Measurements from ENCODE around the gene STX16. TPM values are rescaled to one million over a fixed set of nuclear protein-coding genes. Genes with fewer than 3 reads are reported as not detected.

Gene STX16
- total RNA-seq, 3 donors from 2014 or later, result 52.2 to 67.6 (median 55.4) TPM

DNA sequence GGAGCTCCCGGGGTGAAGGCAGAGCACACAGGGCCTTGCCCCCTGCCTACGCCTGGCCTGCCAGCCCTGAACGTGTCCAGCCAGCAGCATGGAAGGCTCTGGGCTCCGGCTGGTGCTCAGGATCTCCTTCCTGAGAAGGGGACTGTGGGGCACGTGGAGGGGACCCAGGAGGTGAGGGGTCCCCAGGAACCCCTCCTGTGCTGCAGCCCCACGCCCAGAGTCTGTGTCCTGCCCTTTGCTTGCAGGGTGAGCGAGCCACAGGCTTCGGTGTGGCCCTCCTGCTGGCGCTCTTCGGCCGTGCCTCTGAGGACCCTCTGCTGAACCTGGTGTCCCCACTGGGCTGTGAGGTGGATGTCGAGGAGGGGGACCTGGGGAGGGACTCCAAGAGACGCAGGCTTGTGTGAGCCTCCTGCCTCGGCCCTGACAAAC lies 63.9 kb downstream of the STX16 start:
- Mint-ChIP-seq H3K27me3 (ENCODE audit: low read depth) (no peaks in the 10 kb centered on the region), H3K4me1 (ENCODE audit: low read depth) (no peaks in the 10 kb centered on the region), H3K9me3 (no peaks in the 10 kb centered on the region), H3K4me3 (no peak overlapping the region), H3K36me3 (ENCODE audit: insufficient read depth) (no peaks in the 10 kb centered on the region)
- no peak for DNase-seq
- no peak for ATAC-seq

DNA sequence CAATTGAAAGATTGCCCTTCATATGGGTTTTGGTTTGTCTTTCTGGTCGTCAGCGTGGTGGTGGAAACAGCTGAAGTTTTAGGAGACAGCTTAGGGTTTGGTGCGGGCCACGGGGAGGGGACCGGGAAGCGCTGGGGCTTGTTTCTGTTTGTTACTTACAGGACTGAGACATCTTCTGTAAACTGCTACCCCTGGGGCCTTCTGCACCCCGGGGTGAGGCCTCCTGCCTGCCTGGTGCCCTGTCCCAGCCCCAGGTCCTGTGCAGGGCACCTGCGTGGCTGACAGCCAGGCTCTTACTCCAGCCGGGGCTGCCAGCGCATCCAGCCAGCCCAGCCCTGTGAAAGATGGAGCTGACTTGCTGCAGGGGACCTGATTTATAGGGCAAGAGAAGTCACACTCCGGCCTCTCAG lies 64.3 kb downstream of the STX16 start:
- DNase-seq, result no peak
- no peaks in the 10 kb centered on the region for H3K4me1 Mint-ChIP-seq (ENCODE audit: low read depth)
- no peak overlapping the region for H3K4me3 Mint-ChIP-seq
- ATAC-seq, result no peak
- no peaks in the 10 kb centered on the region for H3K27me3 Mint-ChIP-seq (ENCODE audit: low read depth)
- no peaks in the 10 kb centered on the region for H3K9me3 Mint-ChIP-seq
- H3K36me3 Mint-ChIP-seq (ENCODE audit: insufficient read depth), result no peaks in the 10 kb centered on the region

DNA sequence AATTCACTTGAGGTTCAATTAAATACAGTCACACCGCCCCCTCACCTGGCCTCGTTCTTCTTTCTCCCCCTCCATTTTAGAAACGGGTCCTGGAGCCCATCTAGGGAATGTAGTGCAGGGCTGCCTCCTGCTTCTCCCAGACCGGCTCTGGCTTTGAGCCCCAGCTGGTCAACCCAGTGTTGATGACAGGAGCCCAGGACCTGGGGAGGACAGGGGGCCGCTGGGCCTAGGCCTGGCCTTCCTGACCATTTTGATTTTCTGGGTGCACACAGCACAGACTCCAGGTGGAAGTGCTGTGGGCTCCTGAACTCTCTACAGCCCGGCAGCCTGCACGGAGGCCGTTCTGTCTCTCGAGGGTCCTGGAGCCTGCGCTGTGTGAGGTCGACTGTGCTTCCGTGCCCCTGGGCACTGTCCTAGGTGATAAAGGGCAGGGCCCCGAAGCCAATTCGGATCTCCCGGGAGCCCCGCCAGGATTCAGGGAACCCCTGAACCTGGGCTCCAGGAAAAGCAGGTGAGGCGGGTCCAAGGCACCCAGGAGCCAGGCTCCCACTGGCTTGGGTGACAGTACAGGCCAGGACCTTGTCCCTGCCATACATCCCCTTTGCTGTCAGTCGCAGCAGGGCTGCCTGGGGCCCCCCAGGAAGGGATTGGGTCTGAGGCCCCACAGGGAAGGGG lies 64.9 kb downstream of the STX16 start:
- H3K27me3 Mint-ChIP-seq (ENCODE audit: low read depth), result peaks cover 5% of the 10 kb centered on the region
- no peaks in the 10 kb centered on the region for H3K36me3 Mint-ChIP-seq (ENCODE audit: insufficient read depth)
- H3K4me3 Mint-ChIP-seq, result no peak overlapping the region
- no peak for ATAC-seq
- no peaks in the 10 kb centered on the region for H3K9me3 Mint-ChIP-seq
- no peaks in the 10 kb centered on the region for H3K4me1 Mint-ChIP-seq (ENCODE audit: low read depth)
- no peak for DNase-seq

DNA sequence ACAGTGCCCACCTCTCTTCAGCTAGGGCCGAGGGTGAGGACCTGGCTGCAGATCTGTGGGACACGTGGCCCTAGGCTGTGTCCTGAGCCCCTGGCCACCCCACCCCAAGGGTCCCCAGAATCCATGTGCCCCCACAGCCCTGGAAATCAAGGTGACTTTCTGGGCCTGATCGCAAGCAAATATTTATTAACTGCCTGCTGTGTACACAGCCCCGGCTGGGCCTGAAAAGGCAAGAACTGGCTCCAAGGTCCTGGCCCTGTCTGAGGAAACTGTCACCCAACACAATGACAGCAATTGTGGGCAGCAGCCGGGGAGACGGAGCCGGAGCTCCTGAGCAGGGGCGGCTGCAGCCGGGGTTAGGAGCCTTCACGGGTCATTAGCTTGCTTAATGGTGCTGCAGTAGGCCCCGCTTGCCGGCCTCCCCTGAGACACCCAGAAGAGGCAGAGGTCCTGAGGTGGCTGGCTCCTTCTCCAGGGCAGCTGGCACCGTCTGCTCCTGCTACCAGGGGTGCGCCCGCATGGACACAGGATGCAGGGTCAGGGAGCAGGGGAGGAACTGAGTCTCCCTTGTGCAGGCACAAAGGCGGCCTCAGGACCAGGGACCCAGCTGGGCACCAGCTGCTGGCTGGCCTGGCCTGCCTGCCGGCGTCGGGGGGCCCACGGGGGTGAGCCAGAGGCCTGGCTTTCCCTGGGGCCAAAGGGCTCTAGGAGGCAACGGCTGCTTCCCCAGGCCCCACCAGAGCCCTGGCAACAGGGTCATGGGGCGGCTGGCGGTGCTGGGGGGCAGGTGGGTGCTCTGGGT lies 65.6 kb downstream of the STX16 start:
- DNase-seq, result no peak
- no peaks in the 10 kb centered on the region for H3K9me3 Mint-ChIP-seq
- ATAC-seq, result no peak
- H3K4me1 Mint-ChIP-seq (ENCODE audit: low read depth), result no peaks in the 10 kb centered on the region
- H3K36me3 Mint-ChIP-seq (ENCODE audit: insufficient read depth), result no peaks in the 10 kb centered on the region
- H3K4me3 Mint-ChIP-seq, result no peak overlapping the region
- peaks cover 10% of the 10 kb centered on the region for H3K27me3 Mint-ChIP-seq (ENCODE audit: low read depth)

DNA sequence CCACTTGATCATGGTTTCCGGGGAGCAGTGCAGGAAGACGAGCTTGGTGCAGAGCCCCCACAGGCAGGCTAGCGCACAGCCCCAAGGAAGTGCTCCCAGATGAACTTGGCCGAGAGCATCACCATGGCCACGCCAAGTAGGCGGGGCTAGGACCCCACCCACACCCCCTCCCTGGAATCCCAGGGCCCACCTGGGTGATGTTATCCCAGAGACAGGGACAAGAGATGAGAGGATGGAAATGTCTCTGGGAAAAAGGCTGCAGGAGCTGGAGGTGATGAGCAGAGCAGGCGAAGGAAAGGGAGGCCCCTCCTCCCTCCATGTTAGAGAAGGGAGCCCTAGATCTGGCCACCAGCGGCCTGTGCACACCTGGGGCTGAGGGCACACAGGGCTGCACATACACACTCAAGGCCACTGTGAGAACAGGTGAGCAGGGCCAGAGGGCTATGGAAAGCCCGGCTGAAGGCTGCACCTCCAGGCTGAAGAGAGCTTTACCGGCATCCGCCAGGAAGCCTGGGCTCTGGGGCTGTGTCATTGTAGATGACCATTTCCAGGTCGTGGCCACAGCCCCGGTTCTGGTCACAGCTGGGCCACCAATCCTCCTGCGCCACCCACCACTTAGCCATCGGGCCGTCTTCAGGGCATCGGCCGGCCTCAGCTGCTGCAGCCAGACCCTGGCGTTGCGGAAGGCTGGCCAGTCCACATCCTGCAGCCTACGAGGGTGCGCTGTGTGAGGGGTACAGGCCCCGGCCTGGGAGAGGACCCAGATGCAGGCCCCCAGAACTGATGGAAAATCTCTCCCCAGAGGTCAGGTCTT lies 66.4 kb downstream of the STX16 start:
- H3K4me1 Mint-ChIP-seq (ENCODE audit: low read depth), result no peaks in the 10 kb centered on the region
- DNase-seq (no peak), ATAC-seq (no peak)
- no peak overlapping the region for H3K4me3 Mint-ChIP-seq
- H3K27me3 Mint-ChIP-seq (ENCODE audit: low read depth), result peaks cover 14% of the 10 kb centered on the region
- no peaks in the 10 kb centered on the region for H3K9me3 Mint-ChIP-seq
- H3K36me3 Mint-ChIP-seq (ENCODE audit: insufficient read depth), result no peaks in the 10 kb centered on the region

DNA sequence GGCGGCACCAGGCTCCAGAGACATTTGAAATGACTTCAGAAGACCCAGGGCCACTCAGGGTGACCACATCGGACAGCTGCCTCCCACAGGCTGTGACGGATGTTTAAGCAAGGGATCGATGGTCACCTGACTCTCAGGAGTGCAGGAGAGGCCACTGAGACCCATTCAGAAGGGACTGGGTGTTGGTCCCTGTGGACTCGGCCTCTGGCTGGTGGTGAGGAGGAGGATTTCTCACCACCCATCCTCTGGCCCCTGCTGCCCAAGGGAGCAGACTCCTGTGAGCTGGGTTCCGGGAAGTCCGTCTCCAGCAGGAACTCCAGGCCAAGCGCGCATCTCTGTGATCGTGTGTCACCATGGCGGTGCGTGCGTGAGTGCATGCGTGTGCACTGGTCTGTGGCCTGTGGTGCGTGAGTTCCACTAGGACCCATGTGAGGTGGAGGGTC lies 67.1 kb downstream of the STX16 start:
- Mint-ChIP-seq H3K4me3 (no peak overlapping the region), H3K9me3 (no peaks in the 10 kb centered on the region), H3K4me1 (ENCODE audit: low read depth) (no peaks in the 10 kb centered on the region), H3K36me3 (ENCODE audit: insufficient read depth) (no peaks in the 10 kb centered on the region), H3K27me3 (ENCODE audit: low read depth) (peaks cover 20% of the 10 kb centered on the region)
- no peak for DNase-seq
- ATAC-seq, result no peak

DNA sequence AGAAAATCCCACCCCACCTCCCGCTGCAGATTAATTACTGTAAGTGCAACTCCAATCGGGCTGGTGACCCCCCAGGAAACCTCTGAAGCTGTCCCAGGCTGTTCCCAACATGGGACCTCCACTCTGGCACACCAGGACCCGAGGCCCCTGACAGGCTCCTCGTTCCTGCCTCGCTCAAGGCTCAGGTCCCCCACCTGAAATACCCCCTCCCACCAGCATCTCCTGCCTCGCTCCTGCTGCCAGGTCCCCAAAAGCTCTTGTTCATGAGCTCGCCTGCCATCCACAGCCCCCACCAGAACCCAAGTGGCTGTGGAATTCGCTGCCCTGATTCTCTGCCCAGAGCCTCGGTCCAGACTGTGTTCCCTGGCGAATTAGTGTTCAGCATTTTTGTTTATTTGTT lies 67.6 kb downstream of the STX16 start:
- no peak for DNase-seq
- H3K36me3 Mint-ChIP-seq (ENCODE audit: insufficient read depth), result no peaks in the 10 kb centered on the region
- no peaks in the 10 kb centered on the region for H3K4me1 Mint-ChIP-seq (ENCODE audit: low read depth)

DNA sequence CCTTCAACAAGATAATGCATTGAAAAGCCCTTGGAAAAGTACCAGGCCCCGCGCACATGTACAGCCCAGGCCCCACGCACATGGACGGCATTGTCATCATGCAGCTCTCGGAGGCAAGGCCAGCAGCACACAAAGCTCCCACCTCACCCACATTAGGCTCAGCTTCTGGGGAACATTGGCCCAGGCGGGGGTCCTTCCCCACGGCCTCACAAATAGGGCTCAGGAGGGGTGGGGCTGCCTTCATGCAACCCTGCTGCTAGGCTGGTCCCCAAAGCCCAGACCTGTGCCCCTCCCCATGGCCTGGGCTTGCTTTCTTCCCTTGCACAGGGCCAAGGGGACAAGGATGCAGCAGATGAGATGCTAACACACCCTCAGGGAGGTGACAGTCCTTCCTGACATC lies 68.2 kb downstream of the STX16 start:
- Mint-ChIP-seq H3K36me3 (ENCODE audit: insufficient read depth) (no peaks in the 10 kb centered on the region), H3K27me3 (ENCODE audit: low read depth) (peaks cover 31% of the 10 kb centered on the region), H3K9me3 (no peaks in the 10 kb centered on the region), H3K4me1 (ENCODE audit: low read depth) (no peaks in the 10 kb centered on the region), H3K4me3 (no peak overlapping the region)
- ATAC-seq, result no peak
- no peak for DNase-seq

More for the DNA sequence above, 67.6 kb downstream of the STX16 start:
- Mint-ChIP-seq H3K9me3 (no peaks in the 10 kb centered on the region), H3K27me3 (ENCODE audit: low read depth) (peaks cover 26% of the 10 kb centered on the region), H3K4me3 (no peak overlapping the region)
- ATAC-seq, result no peak

DNA sequence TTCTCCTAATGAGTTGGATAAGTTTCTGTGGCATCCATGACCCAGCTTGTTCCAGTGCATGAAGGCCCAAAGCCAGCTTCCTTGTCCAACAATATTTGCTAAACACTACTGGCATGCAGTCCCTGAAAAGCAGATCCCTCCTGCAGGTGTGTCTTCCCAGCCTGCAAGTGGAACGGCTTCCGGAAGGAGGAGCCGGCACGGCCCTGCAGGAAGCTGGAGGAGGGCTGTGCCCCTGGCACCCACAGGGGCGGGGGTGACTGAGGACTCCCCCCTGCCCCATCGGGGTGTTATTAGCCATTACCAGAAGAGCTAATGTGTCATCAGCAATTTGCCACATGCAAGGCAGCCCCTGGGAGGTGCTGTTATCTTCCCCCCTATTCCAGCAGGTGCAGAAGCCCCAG lies 68.9 kb downstream of the STX16 start:
- Mint-ChIP-seq H3K36me3 (ENCODE audit: insufficient read depth) (no peaks in the 10 kb centered on the region), H3K9me3 (no peaks in the 10 kb centered on the region), H3K4me3 (no peak overlapping the region), H3K27me3 (ENCODE audit: low read depth) (peaks cover 39% of the 10 kb centered on the region), H3K4me1 (ENCODE audit: low read depth) (no peaks in the 10 kb centered on the region)
- DNase-seq (no peak), ATAC-seq (no peak)

DNA sequence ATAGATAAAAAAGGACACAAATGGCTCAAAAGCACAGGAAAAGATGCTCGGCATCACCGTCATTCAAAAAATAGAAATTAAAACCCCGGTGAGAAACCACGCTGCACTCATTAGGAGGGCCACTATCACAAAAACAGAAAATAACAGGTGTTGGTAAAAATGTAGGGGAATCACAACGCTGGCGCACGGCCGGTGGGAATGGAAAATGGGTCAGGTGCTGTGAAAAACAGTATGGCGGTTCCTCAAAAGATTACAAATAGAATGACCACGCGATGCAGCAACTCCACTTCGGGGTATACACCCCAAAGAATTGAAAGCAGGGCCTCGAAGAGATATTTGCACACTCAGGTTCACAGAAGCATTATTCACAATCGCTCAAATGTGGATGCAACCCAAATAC lies 69.8 kb downstream of the STX16 start:
- ATAC-seq (no peak), DNase-seq (no peak)
- H3K9me3 Mint-ChIP-seq, result no peaks in the 10 kb centered on the region
- no peaks in the 10 kb centered on the region for H3K36me3 Mint-ChIP-seq (ENCODE audit: insufficient read depth)
- H3K4me3 Mint-ChIP-seq, result no peak overlapping the region
- no peaks in the 10 kb centered on the region for H3K4me1 Mint-ChIP-seq (ENCODE audit: low read depth)
- H3K27me3 Mint-ChIP-seq (ENCODE audit: low read depth), result peaks cover 40% of the 10 kb centered on the region

DNA sequence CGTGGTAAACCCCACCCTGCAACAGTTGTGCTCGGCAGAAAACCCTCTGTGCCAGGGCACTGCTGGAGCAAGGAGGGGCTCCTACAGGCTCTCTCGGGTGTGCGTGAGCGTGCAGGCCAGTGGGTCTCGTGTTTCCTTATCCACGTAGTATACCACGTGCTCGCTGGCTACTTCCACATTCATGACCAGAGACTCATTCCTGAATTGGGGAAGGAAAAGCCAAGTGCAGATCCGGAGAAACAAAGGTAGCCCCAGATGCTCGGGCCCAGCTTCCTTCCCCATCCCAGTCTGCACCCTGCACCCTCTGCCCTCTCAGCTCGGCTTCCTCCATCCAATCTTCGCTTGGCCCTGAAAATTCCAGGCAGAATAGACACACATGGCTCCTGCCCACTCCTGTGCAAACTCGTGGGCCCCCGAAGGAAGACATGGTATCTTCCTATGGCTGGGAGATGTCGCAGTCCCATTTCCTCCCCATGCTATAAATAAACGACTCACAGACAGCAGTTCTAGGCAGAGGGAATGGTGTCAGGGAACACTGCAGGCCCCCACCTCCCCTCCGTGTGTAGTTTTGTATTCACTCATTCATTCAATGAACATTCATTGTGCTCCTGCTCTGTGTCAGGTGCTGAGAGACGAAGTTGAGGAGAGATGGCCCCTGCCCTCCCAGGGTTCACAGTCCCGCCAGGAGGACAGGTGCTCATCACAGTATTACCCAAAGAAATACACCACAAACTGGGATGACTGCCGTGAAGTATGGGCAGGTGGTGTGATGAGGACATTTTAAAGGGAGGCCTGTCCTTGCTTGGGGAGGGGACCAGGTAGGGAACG lies 71.1 kb downstream of the STX16 start:
- no peak for ATAC-seq

DNA sequence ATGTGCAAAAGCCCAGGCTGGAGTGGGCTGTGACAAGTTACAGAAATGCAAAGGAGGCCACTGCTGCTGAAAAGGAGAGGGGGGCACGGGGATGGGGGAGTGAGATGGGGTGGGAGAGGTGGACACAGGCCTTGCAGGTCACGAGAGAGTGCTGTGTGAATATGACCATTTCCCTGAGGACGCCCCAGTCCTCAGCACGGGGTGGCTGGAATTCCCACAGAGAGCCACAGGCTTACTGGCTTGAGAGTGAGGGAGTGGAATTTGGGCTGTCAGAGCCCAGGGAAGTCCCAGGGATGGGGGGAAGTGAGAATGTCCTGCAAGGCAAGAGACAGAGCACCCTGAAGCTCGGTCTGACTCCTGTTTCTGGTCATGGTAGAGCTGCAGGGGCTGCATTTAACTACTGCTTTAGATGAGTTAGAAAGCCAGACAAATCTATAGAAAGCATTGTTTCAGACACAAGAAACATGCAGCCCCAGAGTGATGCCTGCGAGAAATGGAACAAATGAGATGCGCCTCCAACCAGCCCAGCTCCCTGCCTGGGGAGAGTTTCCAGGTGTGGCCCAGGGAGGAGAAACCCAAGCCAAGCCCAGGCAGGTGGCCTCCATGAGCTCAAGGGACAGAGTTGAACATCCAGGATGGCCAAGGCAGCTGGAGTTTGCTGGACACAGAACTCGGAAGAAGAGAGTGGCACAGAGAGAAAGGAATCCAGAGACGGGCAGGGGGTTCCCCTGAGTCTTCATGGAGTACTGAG lies 72.0 kb downstream of the STX16 start:
- Mint-ChIP-seq H3K27me3 (ENCODE audit: low read depth) (peaks cover 40% of the 10 kb centered on the region), H3K4me3 (no peak overlapping the region), H3K4me1 (ENCODE audit: low read depth) (no peaks in the 10 kb centered on the region), H3K36me3 (ENCODE audit: insufficient read depth) (no peaks in the 10 kb centered on the region), H3K9me3 (peaks cover 13% of the 10 kb centered on the region)
- DNase-seq (no peak), ATAC-seq (no peak)

More for the DNA sequence above, 71.1 kb downstream of the STX16 start:
- H3K9me3 Mint-ChIP-seq, result peaks cover 5% of the 10 kb centered on the region
- H3K36me3 Mint-ChIP-seq (ENCODE audit: insufficient read depth), result no peaks in the 10 kb centered on the region
- no peaks in the 10 kb centered on the region for H3K4me1 Mint-ChIP-seq (ENCODE audit: low read depth)
- no peak for DNase-seq
- H3K27me3 Mint-ChIP-seq (ENCODE audit: low read depth), result peaks cover 40% of the 10 kb centered on the region
- H3K4me3 Mint-ChIP-seq, result no peak overlapping the region

DNA sequence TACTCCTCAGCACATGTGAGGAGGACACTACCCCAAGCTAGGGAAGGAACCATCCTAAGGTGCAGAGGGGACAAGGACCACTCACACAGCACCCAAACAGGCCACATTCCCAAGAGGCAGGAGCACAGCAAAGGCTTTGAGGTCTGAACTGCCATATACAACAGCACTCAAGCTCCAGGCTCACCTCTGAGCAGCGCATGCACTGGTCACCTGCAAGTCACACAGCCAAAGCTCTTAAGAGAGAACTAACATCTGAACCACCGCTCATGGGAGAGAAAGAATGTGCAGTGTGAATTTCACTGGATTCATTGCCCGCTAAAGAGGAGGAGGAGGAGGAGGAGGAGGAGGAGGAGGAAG lies 72.5 kb downstream of the STX16 start:
- DNase-seq, result no peak
- Mint-ChIP-seq H3K4me3 (no peak overlapping the region), H3K27me3 (ENCODE audit: low read depth) (peaks cover 40% of the 10 kb centered on the region), H3K36me3 (ENCODE audit: insufficient read depth) (no peaks in the 10 kb centered on the region), H3K9me3 (peaks cover 14% of the 10 kb centered on the region), H3K4me1 (ENCODE audit: low read depth) (no peaks in the 10 kb centered on the region)
- no peak for ATAC-seq
